Caco-2 (cell line): ENCODE results near the gene SCAF4. TPM values are rescaled to one million over a fixed set of nuclear protein-coding genes. Genes with fewer than 3 reads are reported as not detected.

Experiments
- BruUV-seq: library from RNA; stranded (reverse); fragments of 400-500 nt; replicated peaks from 2 replicates; lab custom pipeline; 2021; lab: Mats Ljungman, UMichigan
- CTCF ChIA-PET: fragments of 300-600 bp; sonication (Branson Sonifier 250); formaldehyde crosslinking; loops from one replicate; lab custom pipeline; 2022; ENCODE audit warnings: antibody characterized with exemption; lab: Charles Lee
- POLR2A ChIA-PET: fragments of 300-600 bp; sonication (Branson Sonifier 250); formaldehyde crosslinking; loops from one replicate; lab custom pipeline; 2022; ENCODE audit warnings: antibody characterized with exemption; lab: Charles Lee
- DNase-seq, 2 experiments: peaks; one replicate each; pipeline versions ENCODE4 v3.0.0 to v3.0.0-alpha.2; 2020 to 2022
- H3K27me3 ChIP-seq: replicated peaks from 2 replicates; pipeline ENCODE4 v1.6.0; 2011; ENCODE audit warnings: low read length; ENCODE audit not compliant: control insufficient read depth, insufficient read depth
- H3K36me3 ChIP-seq: 2 replicates; pipeline ENCODE4 v1.5.1; 2011; ENCODE audit warnings: low read length; ENCODE audit not compliant: control insufficient read depth, insufficient read depth
- H3K4me1 ChIP-seq: fragments of 250-450 bp; sonication (Bioruptor Pico); 2 replicates; pipeline ENCODE4 v1.5.1; 2020; ENCODE audit warnings: mild to moderate bottlenecking
- H3K4me3 ChIP-seq: 2 replicates; pipeline ENCODE4 v1.5.1; 2011; ENCODE audit warnings: low read depth, mild to moderate bottlenecking, control low read depth, low read length
- H3K9me3 ChIP-seq: fragments of 250-450 bp; sonication (Bioruptor Pico); 2 replicates; pipeline ENCODE4 v1.5.1; 2020; ENCODE audit warnings: mild to moderate bottlenecking, moderate library complexity
- H3K27ac Mint-ChIP-seq: one replicate; pipeline ENCODE4 v1.8.0; 2022; ENCODE audit warnings: mixed read lengths; ENCODE audit not compliant: unreplicated experiment
- H3K27me3 Mint-ChIP-seq: one replicate; pipeline ENCODE4 v1.8.0; 2022; ENCODE audit warnings: mixed read lengths; ENCODE audit not compliant: insufficient read depth, unreplicated experiment
- H3K36me3 Mint-ChIP-seq: one replicate; pipeline ENCODE4 v1.8.0; 2022; ENCODE audit warnings: mild to moderate bottlenecking, mixed read lengths; ENCODE audit not compliant: insufficient read depth, unreplicated experiment
- H3K4me1 Mint-ChIP-seq: one replicate; pipeline ENCODE4 v1.8.0; 2022; ENCODE audit warnings: low read depth, mixed read lengths; ENCODE audit not compliant: unreplicated experiment
- H3K4me3 Mint-ChIP-seq: one replicate; pipeline ENCODE4 v1.8.0; 2022; ENCODE audit warnings: mild to moderate bottlenecking, moderate library complexity, mixed read lengths; ENCODE audit not compliant: unreplicated experiment
- H3K9me3 Mint-ChIP-seq: one replicate; pipeline ENCODE4 v1.8.0; 2022; ENCODE audit warnings: mixed read lengths; ENCODE audit not compliant: unreplicated experiment
- intact Hi-C: fragments of 100-400 bp; cut with micrococcal nuclease; formaldehyde crosslinking; loops from one replicate; pipeline ENCODE4 v1.10.0; 2022; ENCODE audit not compliant: unreplicated experiment
- total RNA-seq: library from RNA; stranded (reverse); gene quantifications from 2 replicates; pipeline ENCODE4 v1.2.3, GENCODE V29; 2022
- TF ChIP-seq, protein P1 (sequence below), 2 experiments: fragments of 200-600 bp in 1 of 2; IDR thresholded peaks; 1 replicate in 1 of 2; 2 replicates in 1 of 2; pipeline versions ENCODE4 v1.5.1 to v1.8.0; 2011 to 2022; ENCODE audit warnings: antibody characterized with exemption in 1 of 2, control low read depth in 1 of 2, inconsistent platforms in 1 of 2, low read depth in 1 of 2, low read length in 1 of 2, mild to moderate bottlenecking in 1 of 2, moderate library complexity in 1 of 2; ENCODE audit not compliant: insufficient read depth in 1 of 2, severe bottlenecking in 1 of 2, unreplicated experiment in 1 of 2

The SCAF4 gene
- total RNA-seq, 1 experiment from 2014 or later = 50.2 TPM

GRCh38 chr21:31760931-31761330 lies 29.0 kb upstream of the SCAF4 start:
- no TSS peak for BruUV-seq
- ChIA-PET CTCF (no interaction called here), POLR2A (no interaction called here)
- no peaks in the 10 kb centered on the region for H3K9me3 ChIP-seq
- no peaks in the 10 kb centered on the region for H3K36me3 ChIP-seq
- Mint-ChIP-seq H3K27ac (no peak overlapping the region), H3K36me3 (no peaks in the 10 kb centered on the region), H3K9me3 (no peaks in the 10 kb centered on the region), H3K4me3 (no peak overlapping the region), H3K27me3 (peaks cover 9% of the 10 kb centered on the region), H3K4me1 (no peaks in the 10 kb centered on the region)
- H3K4me3 ChIP-seq = no peak overlapping the region
- intact Hi-C loops = no loop called here
- no peak for DNase-seq
- H3K4me1 ChIP-seq = no peaks in the 10 kb centered on the region
- TF ChIP-seq, protein P1, sequence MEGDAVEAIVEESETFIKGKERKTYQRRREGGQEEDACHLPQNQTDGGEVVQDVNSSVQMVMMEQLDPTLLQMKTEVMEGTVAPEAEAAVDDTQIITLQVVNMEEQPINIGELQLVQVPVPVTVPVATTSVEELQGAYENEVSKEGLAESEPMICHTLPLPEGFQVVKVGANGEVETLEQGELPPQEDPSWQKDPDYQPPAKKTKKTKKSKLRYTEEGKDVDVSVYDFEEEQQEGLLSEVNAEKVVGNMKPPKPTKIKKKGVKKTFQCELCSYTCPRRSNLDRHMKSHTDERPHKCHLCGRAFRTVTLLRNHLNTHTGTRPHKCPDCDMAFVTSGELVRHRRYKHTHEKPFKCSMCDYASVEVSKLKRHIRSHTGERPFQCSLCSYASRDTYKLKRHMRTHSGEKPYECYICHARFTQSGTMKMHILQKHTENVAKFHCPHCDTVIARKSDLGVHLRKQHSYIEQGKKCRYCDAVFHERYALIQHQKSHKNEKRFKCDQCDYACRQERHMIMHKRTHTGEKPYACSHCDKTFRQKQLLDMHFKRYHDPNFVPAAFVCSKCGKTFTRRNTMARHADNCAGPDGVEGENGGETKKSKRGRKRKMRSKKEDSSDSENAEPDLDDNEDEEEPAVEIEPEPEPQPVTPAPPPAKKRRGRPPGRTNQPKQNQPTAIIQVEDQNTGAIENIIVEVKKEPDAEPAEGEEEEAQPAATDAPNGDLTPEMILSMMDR (IDR thresholded peaks at IDR 0.05; ENCODE audit: insufficient read depth in 1 of 2, low read depth in 1 of 2, low read length in 1 of 2, severe bottlenecking in 1 of 2, unreplicated experiment in 1 of 2) = no peak
- H3K27me3 ChIP-seq = no peaks in the 10 kb centered on the region

DNA sequence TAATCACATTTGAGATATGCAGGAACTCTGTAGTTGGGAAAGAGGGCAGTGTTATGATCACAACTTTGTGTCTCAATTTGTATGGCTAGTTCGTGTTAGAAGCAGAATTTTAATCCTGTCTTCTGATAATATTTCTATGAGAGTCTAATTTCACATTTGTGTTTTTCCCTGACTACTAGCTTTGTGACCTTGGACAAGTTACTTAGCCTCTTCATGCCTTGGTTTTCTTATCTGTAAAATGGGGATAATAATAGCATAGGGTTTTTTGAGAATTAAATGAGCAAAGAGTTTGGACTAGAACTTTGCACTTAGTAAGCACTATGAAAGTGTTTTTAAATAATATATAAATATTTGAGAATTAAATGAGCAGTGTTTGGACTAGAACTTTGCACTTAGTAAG lies 24.9 kb upstream of the SCAF4 start:
- no peak for DNase-seq
- TF ChIP-seq, protein P1 (IDR thresholded peaks at IDR 0.05; ENCODE audit: insufficient read depth in 1 of 2, low read depth in 1 of 2, low read length in 1 of 2, severe bottlenecking in 1 of 2, unreplicated experiment in 1 of 2) = no peak
- Mint-ChIP-seq H3K36me3 (no peaks in the 10 kb centered on the region), H3K27ac (no peak overlapping the region), H3K4me3 (no peak overlapping the region), H3K9me3 (no peaks in the 10 kb centered on the region), H3K27me3 (peaks cover 6% of the 10 kb centered on the region), H3K4me1 (no peaks in the 10 kb centered on the region)
- no peak overlapping the region for H3K4me3 ChIP-seq
- intact Hi-C loops = no loop called here
- no peaks in the 10 kb centered on the region for H3K9me3 ChIP-seq
- no peaks in the 10 kb centered on the region for H3K27me3 ChIP-seq
- ChIA-PET POLR2A (no interaction called here), CTCF (no interaction called here)
- BruUV-seq = no TSS peak
- no peaks in the 10 kb centered on the region for H3K4me1 ChIP-seq
- no peaks in the 10 kb centered on the region for H3K36me3 ChIP-seq

- Mint-ChIP-seq H3K4me3 (no peak overlapping the region), H3K36me3 (no peaks in the 10 kb centered on the region), H3K4me1 (no peaks in the 10 kb centered on the region), H3K27me3 (peaks cover 3% of the 10 kb centered on the region), H3K27ac (no peak overlapping the region), H3K9me3 (no peaks in the 10 kb centered on the region)
- H3K9me3 ChIP-seq = no peaks in the 10 kb centered on the region
- no peaks in the 10 kb centered on the region for H3K36me3 ChIP-seq
- BruUV-seq = no TSS peak
- no peak overlapping the region for H3K4me3 ChIP-seq
- DNase-seq = no peak
- H3K27me3 ChIP-seq = no peaks in the 10 kb centered on the region
- ChIA-PET POLR2A (interaction anchor here (0.6 kb wide), 1 partner anchor 1870 kb away, joined by 3 read pairs; no protein-coding TSS in a partner anchor), CTCF (interaction anchor here (0.6 kb wide), 1 partner anchor 9 kb away, joined by 3 read pairs; no protein-coding TSS in a partner anchor)
- intact Hi-C loops = no loop called here
- TF ChIP-seq, protein P1 (IDR thresholded peaks at IDR 0.05; ENCODE audit: insufficient read depth in 1 of 2, low read depth in 1 of 2, low read length in 1 of 2, severe bottlenecking in 1 of 2, unreplicated experiment in 1 of 2) = no peak
- H3K4me1 ChIP-seq = no peaks in the 10 kb centered on the region
These were observed 23.1 kb upstream of the SCAF4 start for GRCh38 chr21:31755027-31755426.
